MM.1S (cell line): ENCODE measurements around the gene RAB27B.

Source experiments
- DNase-seq: peaks from one replicate; pipeline ENCODE4 v3.0.0-alpha.2; 2015
- H2AFZ ChIP-seq: fragments of 300-600 bp; sonication (generic); 2 replicates; pipeline ENCODE4 v1.6.0; 2016; ENCODE audit warnings: antibody characterized with exemption, low read length
- H3F3A ChIP-seq: fragments of 300-600 bp; sonication (generic); 2 replicates; pipeline ENCODE4 v1.6.1; 2016; ENCODE audit warnings: mild to moderate bottlenecking, antibody characterized with exemption, low read length, moderate library complexity, mixed read lengths; ENCODE audit not compliant: insufficient read depth
- H3K27ac ChIP-seq: fragments of 300-600 bp; sonication (generic); 2 replicates; pipeline ENCODE4 v1.5.1; 2016; ENCODE audit warnings: mild to moderate bottlenecking, low read length
- H3K27me3 ChIP-seq: fragments of 300-600 bp; sonication (generic); replicated peaks from 2 replicates; pipeline ENCODE4 v1.6.0; 2016; ENCODE audit warnings: low read length; ENCODE audit not compliant: insufficient read depth
- H3K36me3 ChIP-seq: fragments of 300-600 bp; sonication (generic); replicated peaks from 2 replicates; pipeline ENCODE4 v1.6.1; 2016; ENCODE audit warnings: mild to moderate bottlenecking, low read length, mixed read lengths; ENCODE audit not compliant: insufficient read depth
- H3K4me1 ChIP-seq: fragments of 300-600 bp; sonication (generic); 2 replicates; pipeline ENCODE4 v1.6.1; 2016; ENCODE audit warnings: low read length, mixed read lengths
- H3K4me2 ChIP-seq: fragments of 300-600 bp; sonication (generic); 2 replicates; pipeline ENCODE4 v1.6.0; 2016; ENCODE audit warnings: low read depth, low read length
- H3K4me3 ChIP-seq: fragments of 300-600 bp; sonication (generic); 2 replicates; pipeline ENCODE4 v1.5.1; 2016; ENCODE audit warnings: low read length, mixed read lengths
- H3K79me2 ChIP-seq: fragments of 300-600 bp; sonication (generic); 2 replicates; pipeline ENCODE4 v1.6.1; 2016; ENCODE audit warnings: mixed run types, low read length, mixed read lengths
- H3K9ac ChIP-seq: fragments of 300-600 bp; sonication (generic); 2 replicates; pipeline ENCODE4 v1.6.1; 2016; ENCODE audit warnings: low read length, mixed read lengths
- H3K9me2 ChIP-seq: fragments of 300-600 bp; sonication (generic); replicated peaks from 2 replicates; pipeline ENCODE4 v1.6.1; 2016; ENCODE audit warnings: mild to moderate bottlenecking, low read length, mixed read lengths; ENCODE audit not compliant: insufficient read depth
- H3K9me3 ChIP-seq: fragments of 300-600 bp; sonication (generic); replicated peaks from 2 replicates; pipeline ENCODE4 v1.6.1; 2016; ENCODE audit warnings: mild to moderate bottlenecking, low read length, mixed read lengths; ENCODE audit not compliant: insufficient read depth
- H4K20me1 ChIP-seq: fragments of 300-600 bp; sonication (generic); 2 replicates; pipeline ENCODE4 v1.6.1; 2016; ENCODE audit warnings: mild to moderate bottlenecking, low read length, moderate library complexity, mixed read lengths; ENCODE audit not compliant: insufficient read depth
- CTCF ChIP-seq: fragments of 300-600 bp; sonication (generic); IDR thresholded peaks from 2 replicates; pipeline ENCODE4 v1.5.1; 2016; ENCODE audit warnings: antibody characterized with exemption, low read length, mixed read lengths
- EZH2 ChIP-seq: fragments of 300-600 bp; sonication (generic); optimal IDR thresholded peaks from 2 replicates; pipeline ENCODE3; 2017; ENCODE audit warnings: low read depth, mild to moderate bottlenecking, antibody characterized with exemption, low read length, mixed read lengths
- EZH2phosphoT487 ChIP-seq: fragments of 300-600 bp; sonication (generic); IDR thresholded peaks from 2 replicates; pipeline ENCODE4 v1.6.1; 2018; ENCODE audit warnings: antibody characterized with exemption, low read length

Gene RAB27B

GRCh38 chr18:54783139-54783538 is 45.1 kb upstream of the RAB27B start:
- Histone ChIP-seq H3K9ac (no peak overlapping the region), H3K9me2 (no peaks in the 10 kb centered on the region), H3K4me3 (no peak overlapping the region), H3K79me2 (no peaks in the 10 kb centered on the region), H4K20me1 (no peaks in the 10 kb centered on the region), H3K36me3 (no peaks in the 10 kb centered on the region), H3K9me3 (no peaks in the 10 kb centered on the region), H3F3A (no peaks in the 10 kb centered on the region), H3K27me3 (no peaks in the 10 kb centered on the region), H3K4me1 (no peaks in the 10 kb centered on the region), H2AFZ (no peak overlapping the region), H3K4me2 (no peak overlapping the region), H3K27ac (no peak overlapping the region)
- TF ChIP-seq EZH2phosphoT487 (no peak), CTCF (no peak)
- DNase-seq = no peak

- H3K9ac ChIP-seq = no peak overlapping the region
- no peak overlapping the region for H2AFZ ChIP-seq
- no peaks in the 10 kb centered on the region for H4K20me1 ChIP-seq
- DNase-seq = no peak
- H3K9me2 ChIP-seq = no peaks in the 10 kb centered on the region
- H3K27ac ChIP-seq = no peak overlapping the region
- no peak for TF ChIP-seq CTCF
- TF ChIP-seq EZH2phosphoT487 = no peak
- no peak for TF ChIP-seq EZH2
- no peaks in the 10 kb centered on the region for H3K4me1 ChIP-seq
- no peaks in the 10 kb centered on the region for H3F3A ChIP-seq
- no peaks in the 10 kb centered on the region for H3K27me3 ChIP-seq
- H3K36me3 ChIP-seq = no peaks in the 10 kb centered on the region
- H3K4me2 ChIP-seq = no peak overlapping the region
- no peak overlapping the region for H3K4me3 ChIP-seq
- H3K79me2 ChIP-seq = no peaks in the 10 kb centered on the region
- no peaks in the 10 kb centered on the region for H3K9me3 ChIP-seq
These were observed 42.1 kb upstream of the RAB27B start for GRCh38 chr18:54786206-54786605.

GRCh38 chr18:54787121-54787520 is 41.2 kb upstream of the RAB27B start:
- Histone ChIP-seq H3K4me1 (no peaks in the 10 kb centered on the region), H3F3A (no peaks in the 10 kb centered on the region), H3K9ac (no peak overlapping the region), H3K27me3 (no peaks in the 10 kb centered on the region), H3K9me3 (no peaks in the 10 kb centered on the region), H3K9me2 (no peaks in the 10 kb centered on the region), H3K4me3 (no peak overlapping the region), H3K36me3 (no peaks in the 10 kb centered on the region), H3K4me2 (no peak overlapping the region), H3K27ac (no peak overlapping the region), H3K79me2 (no peaks in the 10 kb centered on the region), H2AFZ (no peak overlapping the region), H4K20me1 (no peaks in the 10 kb centered on the region)
- DNase-seq = no peak
- no peak for TF ChIP-seq EZH2phosphoT487
- no peak for TF ChIP-seq EZH2
- TF ChIP-seq CTCF = no peak

- H2AFZ ChIP-seq = no peak overlapping the region
- no peaks in the 10 kb centered on the region for H3F3A ChIP-seq
- H3K27ac ChIP-seq = no peak overlapping the region
- no peaks in the 10 kb centered on the region for H3K79me2 ChIP-seq
- H3K36me3 ChIP-seq = no peaks in the 10 kb centered on the region
- no peaks in the 10 kb centered on the region for H3K9me2 ChIP-seq
- H3K9ac ChIP-seq = no peak overlapping the region
- no peak for DNase-seq
- no peak overlapping the region for H3K4me2 ChIP-seq
- H3K4me3 ChIP-seq = no peak overlapping the region
- H3K9me3 ChIP-seq = no peaks in the 10 kb centered on the region
- no peaks in the 10 kb centered on the region for H3K27me3 ChIP-seq
- TF ChIP-seq EZH2 = no peak
- TF ChIP-seq EZH2phosphoT487 = no peak
- H4K20me1 ChIP-seq = no peaks in the 10 kb centered on the region
- H3K4me1 ChIP-seq = no peaks in the 10 kb centered on the region
These were observed 40.7 kb upstream of the RAB27B start for GRCh38 chr18:54787616-54788015.
